Trophoblast cell (in vitro differentiated cells and primary cell): ENCODE measurements around the gene CD101.

Experiments used
- DNase-seq, 2 donors: peaks; one replicate each; pipeline ENCODE4 v3.0.0-alpha.2; 2016
- H2AFZ ChIP-seq: 2 replicates; pipeline ENCODE4 v1.6.1; 2013; ENCODE audit warnings: low read length, moderate library complexity, mild to moderate bottlenecking; ENCODE audit not compliant: insufficient read depth, poor library complexity
- H2AK5ac ChIP-seq: 2 replicates; pipeline ENCODE4 v1.6.1; 2013; ENCODE audit warnings: mild to moderate bottlenecking, low read length
- H2BK120ac ChIP-seq: 2 replicates; pipeline ENCODE4 v1.6.1; 2013; ENCODE audit warnings: low read length, mild to moderate bottlenecking, moderate library complexity; ENCODE audit not compliant: insufficient read depth, poor library complexity
- H2BK12ac ChIP-seq: 2 replicates; pipeline ENCODE4 v1.6.1; 2013; ENCODE audit warnings: mild to moderate bottlenecking, low read length, moderate library complexity
- H2BK5ac ChIP-seq: 2 replicates; pipeline ENCODE4 v1.6.1; 2013; ENCODE audit warnings: low read length, low read depth, moderate library complexity, mild to moderate bottlenecking; ENCODE audit not compliant: poor library complexity
- H3K14ac ChIP-seq: 2 replicates; pipeline ENCODE4 v1.6.1; 2013; ENCODE audit warnings: mild to moderate bottlenecking, low read length
- H3K18ac ChIP-seq: 2 replicates; pipeline ENCODE4 v1.6.1; 2013; ENCODE audit warnings: mild to moderate bottlenecking, low read length
- H3K23ac ChIP-seq: 2 replicates; pipeline ENCODE4 v1.6.1; 2013; ENCODE audit warnings: low read length
- H3K27ac ChIP-seq: 2 replicates; pipeline ENCODE4 v1.5.1; 2013; ENCODE audit warnings: low read depth, mild to moderate bottlenecking, inconsistent platforms, low read length, moderate library complexity
- H3K27me3 ChIP-seq: 2 replicates; pipeline ENCODE4 v1.6.1; 2013; ENCODE audit warnings: inconsistent platforms, mild to moderate bottlenecking, low read length, moderate library complexity; ENCODE audit not compliant: insufficient read depth
- H3K36me3 ChIP-seq, 2 experiments: 1 replicate in 1 of 2; 2 replicates in 1 of 2; pipeline ENCODE4 v1.6.1; 2013; ENCODE audit warnings: low read length in 2 of 2, mild to moderate bottlenecking in 2 of 2, moderate library complexity in 1 of 2; ENCODE audit not compliant: insufficient read depth in 2 of 2, control insufficient read depth in 1 of 2
- H3K4ac ChIP-seq: 2 replicates; pipeline ENCODE4 v1.6.1; 2013; ENCODE audit warnings: low read depth, mild to moderate bottlenecking, low read length, moderate library complexity
- H3K4me1 ChIP-seq, 2 experiments: 1 replicate in 1 of 2; 2 replicates in 1 of 2; pipeline ENCODE4 v1.6.1; 2013; ENCODE audit warnings: low read length in 2 of 2, mild to moderate bottlenecking in 2 of 2, moderate library complexity in 1 of 2; ENCODE audit not compliant: insufficient read depth in 2 of 2, control insufficient read depth in 1 of 2
- H3K4me2 ChIP-seq: 2 replicates; pipeline ENCODE4 v1.6.1; 2013; ENCODE audit warnings: inconsistent platforms, mild to moderate bottlenecking, low read length, moderate library complexity
- H3K4me3 ChIP-seq: 2 replicates; pipeline ENCODE4 v1.5.1; 2013; ENCODE audit warnings: mild to moderate bottlenecking, low read depth, low read length, inconsistent platforms
- H3K79me1 ChIP-seq: one replicate; pipeline ENCODE4 v1.6.1; 2013; ENCODE audit warnings: low read length
- H3K79me2 ChIP-seq: 2 replicates; pipeline ENCODE4 v1.6.1; 2013; ENCODE audit warnings: low read length, mild to moderate bottlenecking; ENCODE audit not compliant: control insufficient read depth, insufficient read depth, poor library complexity
- H3K9ac ChIP-seq: 2 replicates; pipeline ENCODE4 v1.6.1; 2013; ENCODE audit warnings: mild to moderate bottlenecking, low read length
- H3K9me3 ChIP-seq: 2 replicates; pipeline ENCODE4 v1.6.1; 2013; ENCODE audit warnings: low read depth, mild to moderate bottlenecking, control low read depth, inconsistent platforms, low read length; ENCODE audit not compliant: insufficient read depth
- H4K12ac ChIP-seq: 2 replicates; pipeline ENCODE4 v1.6.1; 2013; ENCODE audit warnings: low read depth, mild to moderate bottlenecking, low read length, moderate library complexity
- H4K8ac ChIP-seq: 2 replicates; pipeline ENCODE4 v1.6.1; 2013; ENCODE audit warnings: low read depth, mild to moderate bottlenecking, low read length, moderate library complexity
- H4K91ac ChIP-seq: one replicate; pipeline ENCODE4 v1.6.1; 2013; ENCODE audit warnings: low read depth, mild to moderate bottlenecking, low read length, moderate library complexity
- WGBS: extraction: QIAGEN DNeasy Blood & Tissue Kit; methylation state at CpG from one replicate; pipeline ENCODE4 v1.1.7; 2013; ENCODE audit warnings: missing lambda C conversion rate; ENCODE audit not compliant: insufficient read length, insufficient coverage; ENCODE audit errors: extremely low coverage; 5-methylcytosine and 5-hydroxymethylcytosine counted together

The CD101 gene

GRCh38 chr1:117054068-117054467 is 52.5 kb downstream of the CD101 start:
- DNase-seq: no peak
- Histone ChIP-seq H3K14ac (no peak overlapping the region), H4K12ac (no peak overlapping the region), H3K4me1 (no peaks in the 10 kb centered on the region), H4K8ac (no peak overlapping the region), H2AK5ac (no peak overlapping the region), H2BK5ac (no peak overlapping the region), H3K4me3 (no peak overlapping the region), H3K4me2 (no peak overlapping the region), H3K4ac (no peak overlapping the region), H3K27me3 (no peaks in the 10 kb centered on the region), H3K23ac (no peak overlapping the region), H3K9me3 (no peaks in the 10 kb centered on the region), H3K79me1 (no peaks in the 10 kb centered on the region), H4K91ac (no peak overlapping the region), H3K36me3 (no peaks in the 10 kb centered on the region), H3K79me2 (no peaks in the 10 kb centered on the region), H2AFZ (no peak overlapping the region), H3K18ac (no peak overlapping the region), H3K9ac (no peak overlapping the region), H3K27ac (no peak overlapping the region), H2BK12ac (no peak overlapping the region), H2BK120ac (no peak overlapping the region)

DNA sequence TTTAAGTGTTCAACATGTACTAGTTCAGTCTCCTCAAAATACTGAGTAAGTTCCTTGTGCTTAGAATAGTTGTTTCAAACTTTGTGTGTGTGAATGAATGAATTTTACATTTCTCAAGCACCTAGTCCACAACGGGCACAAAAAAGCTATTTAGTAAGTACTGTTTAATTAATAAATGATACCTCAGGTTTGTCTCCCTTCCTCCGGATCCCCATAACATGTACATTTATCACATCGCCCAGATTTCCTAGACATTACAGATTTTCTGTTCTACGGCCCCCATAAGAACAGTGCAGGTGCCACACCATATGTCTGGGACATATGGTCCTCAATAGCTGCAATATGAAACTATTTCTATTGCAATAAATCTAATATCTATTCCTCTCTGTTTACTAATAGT is 57.2 kb downstream of the CD101 start:
- DNase-seq: no peak
- H2BK12ac ChIP-seq: no peak overlapping the region
- H3K36me3 ChIP-seq: no peaks in the 10 kb centered on the region

DNA sequence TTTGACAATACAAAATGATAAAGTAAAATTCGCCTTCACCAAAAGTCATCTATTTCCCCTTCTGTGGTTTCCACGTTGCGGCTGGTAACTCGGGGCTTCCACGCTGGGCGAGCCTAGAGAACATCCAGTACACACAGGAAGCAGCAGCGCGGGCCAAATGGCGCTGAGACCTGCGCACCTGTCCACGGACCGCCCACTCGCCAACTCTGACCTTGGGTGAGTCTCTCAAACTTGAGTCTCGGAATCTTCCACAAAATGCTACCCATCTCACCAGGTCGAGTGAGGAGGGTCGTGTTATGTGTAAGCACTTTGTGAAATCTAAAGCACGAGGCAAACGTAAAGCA is 57.7 kb downstream of the CD101 start:
- no peak overlapping the region for H3K23ac ChIP-seq
- H2AFZ ChIP-seq: peak overlapping the region; percentile 53
- no peak overlapping the region for H2AK5ac ChIP-seq
- no CpG with 5 or more reads among the region's 18 CpGs for WGBS
- H3K27ac ChIP-seq: peak overlapping the region; percentile 77
- H2BK120ac ChIP-seq: no peak overlapping the region
- peak overlapping the region; percentile 79 for H4K12ac ChIP-seq
- H3K79me2 ChIP-seq: peaks cover 3% of the 10 kb centered on the region
- H3K4me2 ChIP-seq: peak overlapping the region; percentile 73
- peak overlapping the region; percentile 71 for H4K8ac ChIP-seq
- peak overlapping the region; percentile 78 for H3K4me3 ChIP-seq
- no peaks in the 10 kb centered on the region for H3K36me3 ChIP-seq
- no peak overlapping the region for H3K4ac ChIP-seq
- peaks cover 5% of the 10 kb centered on the region for H3K79me1 ChIP-seq
- peak overlapping the region; percentile 9 for H3K9ac ChIP-seq
- no peak overlapping the region for H2BK12ac ChIP-seq
- peak overlapping the region; percentile 22 for H2BK5ac ChIP-seq
- peak overlapping the region; percentile 64 for H3K14ac ChIP-seq
- peak overlapping the region; percentile 67 for H4K91ac ChIP-seq
- no peaks in the 10 kb centered on the region for H3K9me3 ChIP-seq
- peaks cover 2 to 3% of the 10 kb centered on the region in 2 experiments for H3K4me1 ChIP-seq
- peak; percentile 19 to 43 for DNase-seq
- no peaks in the 10 kb centered on the region for H3K27me3 ChIP-seq
- no peak overlapping the region for H3K18ac ChIP-seq

More for the DNA sequence above, 57.2 kb downstream of the CD101 start:
- no peak overlapping the region for H3K4ac ChIP-seq
- H2AFZ ChIP-seq: no peak overlapping the region
- no CpG with 5 or more reads among the region's 4 CpGs for WGBS
- peak overlapping the region; percentile 19 for H4K8ac ChIP-seq
- peaks cover 2 to 3% of the 10 kb centered on the region in 2 experiments for H3K4me1 ChIP-seq
- H3K27ac ChIP-seq: no peak overlapping the region
- no peak overlapping the region for H3K9ac ChIP-seq
- H3K79me1 ChIP-seq: peaks cover 5% of the 10 kb centered on the region
- no peak overlapping the region for H3K14ac ChIP-seq
- H3K79me2 ChIP-seq: peaks cover 3% of the 10 kb centered on the region
- H2BK5ac ChIP-seq: no peak overlapping the region
- H4K91ac ChIP-seq: no peak overlapping the region
- H4K12ac ChIP-seq: no peak overlapping the region
- no peak overlapping the region for H3K18ac ChIP-seq
- H3K9me3 ChIP-seq: no peaks in the 10 kb centered on the region
- no peak overlapping the region for H3K23ac ChIP-seq
- H3K4me2 ChIP-seq: peak overlapping the region; percentile 54
- no peak overlapping the region for H2BK120ac ChIP-seq
- no peak overlapping the region for H3K4me3 ChIP-seq
- no peak overlapping the region for H2AK5ac ChIP-seq
- H3K27me3 ChIP-seq: no peaks in the 10 kb centered on the region

DNA sequence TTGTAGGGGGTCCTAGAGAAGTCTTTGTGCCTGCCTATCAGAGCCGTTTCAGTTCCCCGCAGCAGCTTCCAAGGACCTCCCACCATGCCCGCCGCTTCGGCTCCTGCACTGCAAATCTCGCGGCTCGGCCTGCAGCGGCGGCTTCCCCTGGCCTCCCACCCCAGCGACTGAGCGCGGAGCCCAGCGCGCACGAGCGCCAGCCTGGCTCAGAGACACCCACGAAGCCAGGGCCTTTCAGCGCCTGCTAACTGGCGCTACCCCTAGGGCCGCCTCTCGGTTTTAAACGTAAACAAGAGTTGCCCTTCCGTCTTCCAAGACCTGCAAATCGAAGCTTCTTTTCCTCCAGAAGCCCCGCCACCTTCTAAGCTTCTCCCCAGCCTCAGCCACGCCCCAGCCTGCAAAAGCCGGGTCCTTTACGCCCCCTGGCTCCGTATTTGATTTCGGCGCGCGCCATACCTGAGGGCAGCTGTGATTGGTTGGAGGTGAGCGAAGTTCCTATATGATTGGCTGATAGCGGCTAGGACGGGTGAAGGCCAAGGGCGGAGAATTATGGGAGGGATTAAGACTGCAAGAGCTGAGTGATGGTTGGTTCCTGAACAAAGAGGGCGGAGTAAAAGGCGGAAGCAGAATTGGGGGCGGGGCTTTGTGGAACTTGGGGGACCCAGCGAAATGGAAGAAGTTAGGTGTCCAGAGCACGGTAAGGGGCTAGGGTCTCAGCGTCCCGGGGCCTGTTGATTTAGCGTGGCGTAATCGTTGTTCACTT is 58.3 kb downstream of the CD101 start, which contains the start of gene TTF2:
TSS of gene TTF2 (plus strand) at position 649 of the 763 bp plus-strand sequence. CDS start at position 670, 21 bp downstream.
- H2BK12ac ChIP-seq: peak within 1 kb of the TSS; percentile 40
- H2AK5ac ChIP-seq: no peak within 1 kb of the TSS
- H3K79me1 ChIP-seq: peaks cover 5% of the 10 kb centered on the region
- peak within 1 kb of the TSS; percentile 74 for H2BK120ac ChIP-seq
- H4K8ac ChIP-seq: peak within 1 kb of the TSS; percentile 78
- peak within 1 kb of the TSS; percentile 82 for H3K4me3 ChIP-seq
- H4K91ac ChIP-seq: peak within 1 kb of the TSS; percentile 67
- no peaks in the 10 kb centered on the region for H3K27me3 ChIP-seq
- peak within 1 kb of the TSS; percentile 77 for H3K27ac ChIP-seq
- peaks cover 3% of the 10 kb centered on the region for H3K79me2 ChIP-seq
- no CpG with 5 or more reads among the region's 48 CpGs for WGBS
- peaks cover 2 to 3% of the 10 kb centered on the region in 2 experiments for H3K4me1 ChIP-seq
- H4K12ac ChIP-seq: peak within 1 kb of the TSS; percentile 79
- H3K36me3 ChIP-seq: no peaks in the 10 kb centered on the region
- H3K4me2 ChIP-seq: peak within 1 kb of the TSS; percentile 81
- H3K23ac ChIP-seq: no peak within 1 kb of the TSS
- H3K4ac ChIP-seq: peak within 1 kb of the TSS; percentile 72
- H2BK5ac ChIP-seq: peak within 1 kb of the TSS; percentile 51
- H3K9me3 ChIP-seq: no peaks in the 10 kb centered on the region
- peak within 1 kb of the TSS; percentile 80 for H2AFZ ChIP-seq
- peak; percentile 95 to 98 for DNase-seq
- peak within 1 kb of the TSS; percentile 64 for H3K14ac ChIP-seq
- H3K9ac ChIP-seq: peak within 1 kb of the TSS; percentile 69
- H3K18ac ChIP-seq: peak within 1 kb of the TSS; percentile 62
